Measurements from ENCODE around the gene CYB5RL.
"Not testable (repeated sequence)": the region's sequence is repeated elsewhere in the genome, so short reads cannot be mapped to it uniquely, and the experiment has no call there.

Gene CYB5RL

GRCh38 chr1:54225378-54225777 lies 25.5 kb upstream of the CYB5RL start:
- no peak for DNase-seq

- no peak for DNase-seq
Observed at GRCh38 chr1:54224233-54224632, 24.4 kb upstream of the CYB5RL start.

- no peak for DNase-seq
Observed at GRCh38 chr1:54223441-54224202, 23.8 kb upstream of the CYB5RL start.

- no peak for DNase-seq
Observed at GRCh38 chr1:54222711-54223110, 22.9 kb upstream of the CYB5RL start.

GRCh38 chr1:54221867-54222484 lies 22.1 kb upstream of the CYB5RL start:
- DNase-seq: no peak

GRCh38 chr1:54221113-54221834 lies 21.4 kb upstream of the CYB5RL start:
- DNase-seq: no peak

GRCh38 chr1:54220004-54220811 lies 20.4 kb upstream of the CYB5RL start:
- DNase-seq: peak; percentile 76

GRCh38 chr1:54219688-54220003 lies 19.8 kb upstream of the CYB5RL start:
- no peak for DNase-seq

GRCh38 chr1:54218883-54219687 lies 19.3 kb upstream of the CYB5RL start:
- DNase-seq: peak; percentile 24

- DNase-seq: no peak
Observed at GRCh38 chr1:54215523-54215922, 15.7 kb upstream of the CYB5RL start.

- DNase-seq: no peak
Observed at GRCh38 chr1:54212872-54213271, 13.0 kb upstream of the CYB5RL start.

GRCh38 chr1:54207896-54208295 lies 8.1 kb upstream of the CYB5RL start:
- not testable (repeated sequence) for DNase-seq

- no peak for DNase-seq
Observed at GRCh38 chr1:54207287-54207686, 7.5 kb upstream of the CYB5RL start.

- no peak for DNase-seq
Observed at GRCh38 chr1:54204199-54204598, 4.4 kb upstream of the CYB5RL start.

GRCh38 chr1:54200519-54200997 lies 728 bp upstream of the CYB5RL start:
- no peak for DNase-seq

- no peak for DNase-seq
Observed at GRCh38 chr1:54199151-54199764, 572 bp downstream of the CYB5RL start.

- DNase-seq: no peak
Observed at GRCh38 chr1:54193453-54193852, 6.4 kb downstream of the CYB5RL start.

- DNase-seq: no peak
Observed at GRCh38 chr1:54191525-54191924, 8.3 kb downstream of the CYB5RL start.

GRCh38 chr1:54190526-54190925 lies 9.3 kb downstream of the CYB5RL start:
- no peak for DNase-seq

- DNase-seq: no peak
Observed at GRCh38 chr1:54188291-54188690, 11.5 kb downstream of the CYB5RL start.

- no peak for DNase-seq
Observed at GRCh38 chr1:54186056-54186455, 13.8 kb downstream of the CYB5RL start.
